CD14-positive monocyte (primary cell): Measurements from ENCODE around the gene GJB2. TPM values are rescaled to one million over a fixed set of nuclear protein-coding genes. Genes with fewer than 3 reads are reported as not detected.

Experiments used
- DNase-seq, 3 donors: peaks; one replicate each; pipeline ENCODE4 v3.0.0-alpha.2; 2011 to 2022
- H2AFZ ChIP-seq: 2 replicates; pipeline ENCODE4 v1.6.0; 2012; ENCODE audit warnings: mild to moderate bottlenecking, low read depth, low read length, inconsistent platforms; ENCODE audit not compliant: insufficient read depth, poor library complexity, severe bottlenecking
- H3K27ac ChIP-seq, 2 donors: 1 replicate in 1 of 2; 2 replicates in 1 of 2; pipeline ENCODE4 v1.5.1; 2012 to 2013; ENCODE audit warnings: low read length in 2 of 2, control low read depth in 1 of 2, inconsistent platforms in 1 of 2, low read depth in 1 of 2, mild to moderate bottlenecking in 1 of 2
- H3K27me3 ChIP-seq, 2 donors: one replicate each; pipeline versions ENCODE4 v1.6.0 to v1.6.1; 2011 to 2013; ENCODE audit warnings: low read length in 2 of 2; ENCODE audit not compliant: control insufficient read depth in 2 of 2, insufficient read depth in 2 of 2
- H3K36me3 ChIP-seq, 2 donors: replicated peaks in 1 of 2; 1 replicate in 1 of 2; 2 replicates in 1 of 2; pipeline versions ENCODE4 v1.5.1 to v1.6.1; 2012 to 2013; ENCODE audit warnings: low read length in 2 of 2, control low read depth in 1 of 2, inconsistent platforms in 1 of 2, mild to moderate bottlenecking in 1 of 2; ENCODE audit not compliant: insufficient read depth in 2 of 2, control insufficient read depth in 1 of 2
- H3K4me1 ChIP-seq, 2 donors: 1 replicate in 1 of 2; 2 replicates in 1 of 2; pipeline versions ENCODE4 v1.5.1 to v1.6.1; 2012 to 2013; ENCODE audit warnings: low read length in 2 of 2, control low read depth in 1 of 2, inconsistent platforms in 1 of 2, mild to moderate bottlenecking in 1 of 2, moderate library complexity in 1 of 2; ENCODE audit not compliant: insufficient read depth in 2 of 2, control insufficient read depth in 1 of 2
- H3K4me2 ChIP-seq: replicated peaks from 2 replicates; pipeline ENCODE3; 2012; ENCODE audit warnings: low read length, moderate library complexity, mild to moderate bottlenecking; ENCODE audit not compliant: poor library complexity, severe bottlenecking; ENCODE audit errors: extremely low read depth
- H3K4me3 ChIP-seq, 3 experiments: fragments of 200-600 bp in 1 of 3; sonication (generic) in 1 of 3; replicated peaks in 1 of 3; 1 replicate in 2 of 3; 2 replicates in 1 of 3; pipeline ENCODE4 v1.5.1; 2011 to 2013; ENCODE audit warnings: low read length in 3 of 3, mild to moderate bottlenecking in 3 of 3, control low read depth in 2 of 3, low read depth in 2 of 3, inconsistent platforms in 1 of 3, moderate library complexity in 1 of 3
- H3K79me2 ChIP-seq: 2 replicates; pipeline ENCODE4 v1.6.0; 2012; ENCODE audit warnings: mild to moderate bottlenecking, control low read depth, inconsistent platforms, low read length, moderate library complexity; ENCODE audit not compliant: insufficient read depth
- H3K9ac ChIP-seq: 2 replicates; pipeline ENCODE4 v1.6.0; 2017; ENCODE audit warnings: low read length, mild to moderate bottlenecking; ENCODE audit not compliant: insufficient read depth, poor library complexity, severe bottlenecking
- H3K9me3 ChIP-seq, 2 donors: replicated peaks in 1 of 2; 1 replicate in 1 of 2; 2 replicates in 1 of 2; pipeline versions ENCODE4 v1.5.1 to v1.6.1; 2012 to 2013; ENCODE audit warnings: low read length in 2 of 2, control low read depth in 1 of 2; ENCODE audit not compliant: control insufficient read depth in 1 of 2, insufficient read depth in 1 of 2
- H4K20me1 ChIP-seq: 2 replicates; pipeline ENCODE4 v1.6.0; 2012; ENCODE audit warnings: mild to moderate bottlenecking, low read length, control low read depth, moderate library complexity; ENCODE audit not compliant: insufficient read depth
- H3K27ac Mint-ChIP-seq, 7 donors: one replicate each; pipeline ENCODE4 v1.8.0; 2020; ENCODE audit warnings: mild to moderate bottlenecking in 7 of 7, mixed read lengths in 7 of 7, moderate library complexity in 6 of 7, inconsistent platforms in 2 of 7
- H3K27me3 Mint-ChIP-seq, 3 donors: one replicate each; pipeline ENCODE4 v1.8.0; 2021 to 2022; ENCODE audit warnings: low read depth in 3 of 3, mild to moderate bottlenecking in 3 of 3, mixed read lengths in 3 of 3, moderate library complexity in 3 of 3, inconsistent platforms in 1 of 3
- H3K36me3 Mint-ChIP-seq, 2 donors: one replicate each; pipeline ENCODE4 v1.8.0; 2020; ENCODE audit warnings: mixed read lengths in 2 of 2, inconsistent platforms in 1 of 2, mild to moderate bottlenecking in 1 of 2
- H3K4me1 Mint-ChIP-seq: one replicate; pipeline ENCODE4 v1.8.0; 2020; ENCODE audit warnings: mild to moderate bottlenecking, mixed read lengths
- H3K4me3 Mint-ChIP-seq, 2 donors: one replicate each; pipeline ENCODE4 v1.8.0; 2020; ENCODE audit warnings: mild to moderate bottlenecking in 2 of 2, mixed read lengths in 2 of 2, moderate library complexity in 1 of 2
- H3K9me3 Mint-ChIP-seq, 7 donors: one replicate each; pipeline ENCODE4 v1.8.0; 2020 to 2022; ENCODE audit warnings: mixed read lengths in 7 of 7, mild to moderate bottlenecking in 6 of 7, moderate library complexity in 6 of 7, inconsistent platforms in 2 of 7
- WGBS: methylation state at CpG from one replicate; pipeline ENCODE4 v1.1.5; 2013; ENCODE audit warnings: missing lambda C conversion rate; ENCODE audit not compliant: insufficient coverage; 5-methylcytosine and 5-hydroxymethylcytosine counted together
- intact Hi-C, 2 donors: fragments of 100-400 bp; cut with micrococcal nuclease; formaldehyde crosslinking; loops; one replicate each; pipeline versions ENCODE4 v1.15.0 to v1.15.1; 2023
- polyA plus RNA-seq, 3 donors: library from polyadenylated mRNA; depleted of rRNA in 1 of 3; unstranded in 2 of 3; stranded (reverse) in 1 of 3; fragments of 300-500 nt in 2 of 3; fragments of >200 nt in 1 of 3; fragmentation: Illumina TruSeq in 2 of 3; gene quantifications; 1 replicate in 2 of 3; 2 replicates in 1 of 3; pipeline ENCODE4 v1.2.3, GENCODE V29; 2012 to 2021
- TF ChIP-seq, protein P1 (sequence below): fragments of 200-600 bp; IDR thresholded peaks from one replicate; pipeline ENCODE4 v1.8.0; 2022; ENCODE audit warnings: antibody characterized with exemption, mild to moderate bottlenecking

Gene GJB2
- polyA plus RNA-seq, 3 donors: 0.41 TPM; not detected in 2

DNA sequence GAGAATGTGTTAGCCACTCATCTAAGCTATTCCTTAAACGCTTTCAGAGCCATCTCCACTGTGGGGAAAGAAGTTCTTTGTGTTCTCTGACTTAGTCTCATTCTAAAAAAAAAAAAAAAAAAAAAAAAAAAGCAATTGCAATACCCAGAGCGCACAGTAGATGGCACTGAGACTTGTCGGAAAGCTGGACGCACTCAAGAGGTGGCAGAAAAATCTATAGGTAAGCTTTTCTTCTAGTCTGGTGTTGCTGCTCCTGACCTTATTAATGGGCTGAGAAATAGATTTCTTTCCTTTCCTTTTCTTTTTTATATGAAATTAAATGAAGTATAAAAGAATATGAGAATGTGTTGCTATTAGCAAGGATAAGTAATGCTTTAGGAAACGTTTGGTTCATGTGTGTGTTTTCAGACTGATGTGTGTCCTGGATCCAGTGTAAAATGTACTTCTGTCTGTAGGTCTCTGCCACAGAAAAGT, 4.7 kb upstream of the GJB2 start:
- Histone ChIP-seq H3K27ac (no peak overlapping the region), H3K9me3 (peaks cover 0 to 14% of the 10 kb centered on the region in 2 donors), H3K79me2 (no peaks in the 10 kb centered on the region), H2AFZ (peak overlapping the region; percentile 14), H3K36me3 (no peaks in the 10 kb centered on the region), H3K4me1 (peaks cover 31 to 32% of the 10 kb centered on the region in 2 donors), H3K4me2 (no peak overlapping the region), H3K9ac (no peak overlapping the region), H3K27me3 (peaks cover 35% of the 10 kb centered on the region in 2 donors), H4K20me1 (no peaks in the 10 kb centered on the region), H3K4me3 (no peak overlapping the region)
- Mint-ChIP-seq H3K27me3 (peaks cover 26 to 41% (median 39%) of the 10 kb centered on the region in 3 donors), H3K27ac (peak overlapping the region in 1 of 7 donors; percentile 49), H3K4me3 (no peak overlapping the region), H3K9me3 (peaks cover 5 to 21% (median 10%) of the 10 kb centered on the region in 7 donors), H3K4me1 (peaks cover 33% of the 10 kb centered on the region), H3K36me3 (peaks cover 7 to 12% of the 10 kb centered on the region in 2 donors)
- intact Hi-C loops: loop anchor here (10.0 kb wide), 2 partner anchors 157 to 727 kb away; no protein-coding TSS in a partner anchor
- TF ChIP-seq, protein P1, sequence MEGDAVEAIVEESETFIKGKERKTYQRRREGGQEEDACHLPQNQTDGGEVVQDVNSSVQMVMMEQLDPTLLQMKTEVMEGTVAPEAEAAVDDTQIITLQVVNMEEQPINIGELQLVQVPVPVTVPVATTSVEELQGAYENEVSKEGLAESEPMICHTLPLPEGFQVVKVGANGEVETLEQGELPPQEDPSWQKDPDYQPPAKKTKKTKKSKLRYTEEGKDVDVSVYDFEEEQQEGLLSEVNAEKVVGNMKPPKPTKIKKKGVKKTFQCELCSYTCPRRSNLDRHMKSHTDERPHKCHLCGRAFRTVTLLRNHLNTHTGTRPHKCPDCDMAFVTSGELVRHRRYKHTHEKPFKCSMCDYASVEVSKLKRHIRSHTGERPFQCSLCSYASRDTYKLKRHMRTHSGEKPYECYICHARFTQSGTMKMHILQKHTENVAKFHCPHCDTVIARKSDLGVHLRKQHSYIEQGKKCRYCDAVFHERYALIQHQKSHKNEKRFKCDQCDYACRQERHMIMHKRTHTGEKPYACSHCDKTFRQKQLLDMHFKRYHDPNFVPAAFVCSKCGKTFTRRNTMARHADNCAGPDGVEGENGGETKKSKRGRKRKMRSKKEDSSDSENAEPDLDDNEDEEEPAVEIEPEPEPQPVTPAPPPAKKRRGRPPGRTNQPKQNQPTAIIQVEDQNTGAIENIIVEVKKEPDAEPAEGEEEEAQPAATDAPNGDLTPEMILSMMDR: peak; percentile 89
- peak; percentile 19 to 53 (median 47) for DNase-seq
- 100% methylated on average over 1 of the region's 5 CpGs for WGBS

DNA sequence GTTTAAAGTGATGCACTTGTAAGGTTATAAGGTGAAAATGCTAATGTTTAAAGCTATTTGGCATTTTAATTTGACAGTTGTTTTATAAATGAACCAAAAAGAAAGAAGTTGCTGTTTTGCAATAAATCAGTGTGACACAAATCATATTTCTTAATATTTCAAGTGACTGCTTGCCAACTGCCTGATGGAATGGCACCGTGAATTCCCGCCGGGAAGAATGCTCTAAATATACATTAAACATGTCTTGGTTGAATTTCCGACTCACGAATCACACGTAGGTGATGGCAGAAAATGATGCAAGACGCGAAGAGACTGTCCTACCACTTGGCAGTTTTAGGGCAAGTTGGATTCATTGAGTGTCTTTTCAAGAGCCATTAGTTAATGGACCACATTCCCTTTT, 3.1 kb upstream of the GJB2 start:
- H3K27me3 ChIP-seq: peaks cover 46 to 51% of the 10 kb centered on the region in 2 donors

More for the DNA sequence above, 3.1 kb upstream of the GJB2 start:
- no peaks in the 10 kb centered on the region for H3K79me2 ChIP-seq
- intact Hi-C loops: loop anchor here (10.0 kb wide), 2 partner anchors 159 to 729 kb away; no protein-coding TSS in a partner anchor
- H3K36me3 ChIP-seq: no peaks in the 10 kb centered on the region
- H3K9me3 ChIP-seq: peaks cover 0 to 10% of the 10 kb centered on the region in 2 donors
- peak in 1 of 3 donors; percentile 38 for DNase-seq
- no peak overlapping the region for H3K4me3 ChIP-seq
- Mint-ChIP-seq H3K4me1 (peaks cover 44% of the 10 kb centered on the region), H3K4me3 (peak overlapping the region in 1 of 2 donors; percentile 89), H3K36me3 (peaks cover 7 to 14% of the 10 kb centered on the region in 2 donors), H3K27me3 (peaks cover 40 to 57% (median 53%) of the 10 kb centered on the region in 3 donors), H3K9me3 (peaks cover 3 to 24% (median 6%) of the 10 kb centered on the region in 7 donors), H3K27ac (peak overlapping the region in 1 of 7 donors; percentile 49)
- H3K4me2 ChIP-seq: no peak overlapping the region
- H3K4me1 ChIP-seq: peaks cover 40 to 42% of the 10 kb centered on the region in 2 donors
- no peak overlapping the region for H2AFZ ChIP-seq
- H4K20me1 ChIP-seq: no peaks in the 10 kb centered on the region
- TF ChIP-seq, protein P1: no peak
- no CpG with 5 or more reads among the region's 8 CpGs for WGBS
- no peak overlapping the region for H3K27ac ChIP-seq
- H3K9ac ChIP-seq: no peak overlapping the region
